GM12873 (cell line): ENCODE data around the gene ENGASE.

Experiments used
- CTCF ChIP-seq: IDR thresholded peaks from 2 replicates; pipeline ENCODE4 v1.5.1; 2012; ENCODE audit warnings: low read depth, mild to moderate bottlenecking, moderate library complexity, low read length, control low read depth; ENCODE audit not compliant: insufficient read depth; ENCODE audit errors: missing control alignments

Gene ENGASE

DNA sequence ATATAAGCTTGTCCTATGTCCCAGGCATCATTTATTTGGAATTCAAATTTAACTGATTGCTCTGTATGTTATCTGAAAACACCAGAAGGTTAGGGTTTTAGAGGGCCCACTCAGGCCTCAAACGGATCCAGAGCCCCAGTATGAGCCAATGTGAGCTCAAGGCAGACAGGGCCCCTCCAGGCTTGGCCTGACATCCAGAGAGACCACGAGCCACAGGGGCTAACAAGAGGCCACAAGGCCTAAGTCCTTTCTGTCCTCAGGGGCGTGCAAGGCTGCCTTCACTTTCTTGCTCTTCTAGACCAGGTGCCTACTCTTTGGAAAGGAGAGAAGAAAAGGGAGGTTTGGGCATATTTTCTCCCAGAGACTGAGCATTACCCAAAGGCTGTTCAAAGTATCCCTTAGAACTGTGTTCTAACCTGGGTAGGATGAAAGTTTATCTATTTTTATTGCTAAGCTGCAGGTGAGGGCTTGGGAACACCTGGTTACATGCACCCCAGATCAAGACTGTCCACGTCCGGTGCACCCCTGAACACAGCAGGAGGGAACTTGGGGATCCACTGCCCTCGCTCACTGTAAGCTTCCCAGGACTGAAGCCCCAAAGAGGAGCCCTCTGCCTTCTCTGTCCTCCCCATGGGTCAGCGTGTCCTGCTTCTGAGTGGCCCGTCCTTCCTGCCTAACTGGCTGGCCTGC is 1.5 kb upstream of the ENGASE start:
- TF ChIP-seq CTCF, result no peak

DNA sequence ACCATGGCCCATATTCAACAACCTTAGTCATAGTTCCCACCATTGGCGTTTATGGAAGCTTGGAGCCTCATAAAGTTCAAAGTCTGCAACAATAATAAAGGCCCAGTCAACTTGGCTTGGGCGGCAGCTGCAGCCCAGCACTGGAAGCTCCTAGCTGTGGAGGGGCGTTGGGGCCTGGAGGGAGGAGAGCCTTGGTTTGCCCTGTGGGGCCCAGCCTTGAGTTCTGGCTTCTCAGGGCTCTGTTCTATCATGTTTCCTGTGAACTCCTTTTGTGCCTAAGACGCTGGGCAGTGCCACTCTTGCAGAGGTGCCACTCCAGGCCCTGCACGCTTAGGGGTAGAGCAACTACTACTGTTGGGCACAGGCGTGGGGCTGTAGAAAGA is 927 bp upstream of the ENGASE start:
- TF ChIP-seq CTCF, result no peak

DNA sequence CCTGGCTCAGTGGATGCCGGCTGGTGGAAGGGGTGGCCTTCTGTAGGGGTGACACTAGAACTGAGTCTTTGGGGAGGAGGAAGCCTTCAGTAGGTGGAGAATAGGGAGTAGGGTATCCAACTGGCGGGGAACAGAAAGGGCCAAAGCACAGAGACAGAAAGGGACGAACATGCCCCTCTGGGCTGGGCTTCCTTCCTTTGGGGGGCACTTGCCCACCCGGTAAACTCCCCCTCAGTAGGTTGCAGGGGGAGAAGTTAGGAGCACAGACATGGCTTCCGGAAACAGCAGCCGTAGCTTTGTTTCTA is 774 bp downstream of the ENGASE start:
- TF ChIP-seq CTCF, result no peak

- TF ChIP-seq CTCF, result no peak
Measured at GRCh38 chr17:79075861-79076406, 1.3 kb downstream of the ENGASE start.

- no peak for TF ChIP-seq CTCF
Measured at GRCh38 chr17:79077587-79077986, 3.0 kb downstream of the ENGASE start.

GRCh38 chr17:79078476-79079190 is 4.0 kb downstream of the ENGASE start:
- no peak for TF ChIP-seq CTCF

GRCh38 chr17:79079421-79080200 is 5.0 kb downstream of the ENGASE start:
- no peak for TF ChIP-seq CTCF
